HG03439 (cell line): ENCODE measurements around the gene STIM2.
"Not testable (repeated sequence)": the region's sequence is repeated elsewhere in the genome, so short reads cannot be mapped to it uniquely, and the experiment has no call there.

ENCODE experiments used
- ATAC-seq: cut with Tn5 transposase; IDR thresholded peaks from one replicate; pipeline ENCODE4 v1.9.1; 2021; ENCODE audit warnings: mild to moderate bottlenecking, moderate library complexity; ENCODE audit not compliant: unreplicated experiment

Gene STIM2

DNA sequence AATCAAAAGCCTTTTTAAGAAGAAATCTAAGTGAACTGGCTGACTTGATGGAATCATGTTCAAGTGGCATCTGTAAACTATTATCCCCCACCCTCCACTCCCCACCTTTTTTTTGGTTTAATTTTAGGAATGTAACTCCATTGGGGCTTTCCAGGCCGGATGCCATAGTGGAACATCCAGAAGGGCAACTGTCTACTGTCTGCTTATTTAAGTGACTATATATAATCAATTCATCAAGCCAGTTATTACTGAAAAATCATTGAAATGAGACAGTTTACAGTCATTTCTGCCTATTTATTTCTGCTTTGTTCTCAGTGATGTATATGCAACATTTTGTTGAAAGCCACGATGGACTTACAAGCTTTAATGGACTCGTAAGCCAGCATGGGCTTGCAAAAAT is 162.3 kb downstream of the STIM2 start:
- no peak for ATAC-seq

DNA sequence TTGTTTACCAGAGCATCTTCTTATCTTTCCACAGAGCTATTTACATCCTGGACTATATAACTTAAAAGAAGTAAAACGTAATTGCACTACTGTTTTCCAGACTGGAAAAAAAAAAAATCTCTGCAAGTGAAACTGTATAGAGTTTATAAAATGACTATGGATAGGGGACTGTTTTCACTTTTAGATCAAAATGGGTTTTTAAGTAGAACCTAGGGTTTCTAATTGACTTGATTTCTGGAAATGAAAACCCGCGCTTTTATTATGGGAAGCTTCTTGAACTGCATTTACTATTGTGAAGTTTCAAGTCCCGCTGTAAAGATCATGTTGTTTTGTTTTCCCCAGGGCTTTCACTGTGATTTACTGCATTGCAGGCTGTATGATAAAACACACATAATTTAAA is 162.7 kb downstream of the STIM2 start:
- no peak for ATAC-seq

DNA sequence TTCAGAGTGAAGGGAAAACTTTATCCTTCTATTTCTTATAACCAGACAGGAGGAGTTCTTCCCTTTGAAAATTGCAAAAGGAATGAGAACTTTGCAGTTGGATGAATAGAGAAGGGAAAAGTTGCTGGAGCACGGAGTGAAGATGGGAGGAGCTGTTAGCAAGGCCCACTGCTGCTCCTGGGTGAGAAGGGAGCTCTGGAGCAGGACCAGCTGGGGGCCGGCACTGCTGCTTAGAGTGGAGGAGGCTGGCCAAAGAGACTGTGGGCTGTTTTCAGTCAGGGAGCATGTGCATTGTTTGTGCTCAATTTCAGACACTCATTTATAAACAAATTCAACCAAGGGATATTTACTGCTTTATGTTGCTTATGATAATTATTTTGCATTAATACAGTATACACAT is 164.2 kb downstream of the STIM2 start:
- ATAC-seq: no peak

DNA sequence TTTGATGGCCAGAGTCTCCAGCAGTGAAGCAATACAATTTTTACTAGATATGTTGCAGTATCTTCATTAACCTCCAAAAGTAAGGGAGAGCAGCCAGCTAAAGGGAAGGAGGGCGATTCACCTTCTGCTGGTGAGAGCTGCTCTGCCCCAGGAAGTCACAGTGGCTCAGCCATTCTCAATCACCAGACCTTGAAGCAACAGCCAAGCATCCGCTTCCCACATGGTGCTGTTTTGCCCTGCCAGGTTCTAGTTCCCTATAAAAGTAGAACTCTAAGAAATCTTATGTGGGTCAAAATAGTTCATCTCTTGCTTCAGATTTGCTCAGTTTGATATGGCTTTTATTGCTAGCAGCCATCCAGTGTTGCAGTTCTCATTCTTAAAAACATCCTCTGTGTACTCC is 166.8 kb downstream of the STIM2 start:
- no peak for ATAC-seq

DNA sequence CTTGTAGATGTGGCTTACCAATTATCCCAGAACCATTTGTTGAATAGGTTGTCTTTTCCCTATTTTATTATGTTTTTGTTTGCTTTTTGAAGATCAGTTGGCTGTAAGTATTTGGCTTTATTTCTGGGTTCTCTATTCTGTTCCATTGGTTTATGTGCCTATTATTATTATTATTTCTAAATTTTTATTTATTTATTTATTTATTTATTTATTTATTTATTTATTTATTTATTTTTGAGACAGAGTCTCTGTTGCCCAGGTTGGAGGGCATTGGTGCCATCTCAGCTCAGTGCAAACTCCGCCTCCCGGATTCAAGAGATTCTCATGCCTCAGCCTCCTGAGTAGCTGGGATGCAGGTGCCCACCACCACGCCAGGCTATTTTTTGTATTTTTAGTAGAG is 174.5 kb downstream of the STIM2 start:
- not testable (repeated sequence) for ATAC-seq

DNA sequence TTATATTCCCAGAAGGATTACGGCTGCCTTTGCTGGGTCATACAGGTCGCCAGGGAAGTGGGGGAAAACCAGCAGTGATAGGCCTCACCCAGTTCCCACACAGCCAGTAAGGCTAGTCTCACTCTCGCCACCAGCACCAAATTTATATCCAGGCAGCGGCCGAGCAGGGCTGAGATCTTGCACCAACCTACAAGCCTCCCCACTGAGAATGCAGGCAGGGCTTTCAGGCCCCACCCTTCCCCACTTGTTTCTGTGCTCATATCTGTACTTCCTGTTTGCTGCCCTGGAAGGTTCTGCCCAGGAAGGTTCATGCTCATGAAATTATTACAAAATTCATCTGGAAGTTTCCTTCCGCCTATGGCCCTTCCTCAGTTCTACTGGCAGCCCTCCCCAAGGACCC is 179.7 kb downstream of the STIM2 start:
- no peak for ATAC-seq

DNA sequence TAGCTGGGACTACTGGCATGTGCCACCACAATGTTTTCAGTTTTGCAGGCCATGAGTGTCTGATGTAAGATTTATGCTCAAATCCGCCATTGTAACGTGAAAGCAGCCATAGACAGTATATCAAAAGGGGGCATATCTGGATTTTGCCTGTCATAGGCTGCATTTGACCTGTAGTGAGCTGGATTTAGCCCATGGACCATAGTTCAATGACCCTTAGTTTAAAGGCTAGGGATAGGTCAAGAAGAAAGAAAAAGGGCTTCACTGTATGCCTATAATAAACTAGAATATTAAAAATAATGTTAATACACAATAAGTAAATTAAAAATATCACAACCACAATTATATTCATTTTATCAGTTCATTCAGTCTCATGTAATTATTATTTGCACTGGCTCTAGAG is 181.8 kb downstream of the STIM2 start:
- ATAC-seq: no peak

DNA sequence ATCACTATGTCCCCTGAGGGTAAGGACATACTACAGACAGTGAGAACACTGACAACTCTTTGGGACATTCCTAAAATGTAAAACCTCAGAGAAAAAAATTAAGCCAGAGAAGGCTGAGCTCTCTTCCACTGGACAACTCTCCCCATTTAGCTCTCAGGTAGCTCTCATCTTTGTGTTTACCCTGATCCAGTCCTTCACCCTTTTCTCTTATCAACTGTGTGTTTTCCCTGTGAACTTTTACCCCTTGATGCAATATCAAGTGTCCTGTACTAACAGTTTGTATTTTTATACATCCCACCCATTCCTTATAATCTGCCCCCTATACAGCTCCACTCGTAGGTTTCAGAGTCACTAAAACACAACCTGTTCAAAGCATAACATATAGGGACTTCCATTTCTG is 182.6 kb downstream of the STIM2 start:
- no peak for ATAC-seq

DNA sequence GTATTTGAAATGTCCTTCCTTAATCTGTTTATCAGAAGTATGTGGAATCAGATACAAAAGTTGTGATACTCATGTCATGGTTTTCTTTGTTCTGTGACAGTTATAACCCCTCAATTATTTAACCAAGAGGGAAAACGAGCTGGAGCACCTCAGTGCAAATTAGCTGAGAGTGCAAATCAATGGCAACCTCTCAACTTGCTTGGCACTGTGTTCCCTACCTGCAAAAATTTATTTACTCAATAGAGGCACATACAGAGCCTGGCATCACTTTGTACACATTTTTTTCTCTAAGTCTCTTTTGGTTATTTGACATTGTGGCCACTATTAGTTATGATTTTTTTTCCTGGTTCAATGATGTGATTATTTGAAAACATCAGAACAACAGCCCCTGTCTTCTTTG is 186.2 kb downstream of the STIM2 start:
- ATAC-seq: no peak

DNA sequence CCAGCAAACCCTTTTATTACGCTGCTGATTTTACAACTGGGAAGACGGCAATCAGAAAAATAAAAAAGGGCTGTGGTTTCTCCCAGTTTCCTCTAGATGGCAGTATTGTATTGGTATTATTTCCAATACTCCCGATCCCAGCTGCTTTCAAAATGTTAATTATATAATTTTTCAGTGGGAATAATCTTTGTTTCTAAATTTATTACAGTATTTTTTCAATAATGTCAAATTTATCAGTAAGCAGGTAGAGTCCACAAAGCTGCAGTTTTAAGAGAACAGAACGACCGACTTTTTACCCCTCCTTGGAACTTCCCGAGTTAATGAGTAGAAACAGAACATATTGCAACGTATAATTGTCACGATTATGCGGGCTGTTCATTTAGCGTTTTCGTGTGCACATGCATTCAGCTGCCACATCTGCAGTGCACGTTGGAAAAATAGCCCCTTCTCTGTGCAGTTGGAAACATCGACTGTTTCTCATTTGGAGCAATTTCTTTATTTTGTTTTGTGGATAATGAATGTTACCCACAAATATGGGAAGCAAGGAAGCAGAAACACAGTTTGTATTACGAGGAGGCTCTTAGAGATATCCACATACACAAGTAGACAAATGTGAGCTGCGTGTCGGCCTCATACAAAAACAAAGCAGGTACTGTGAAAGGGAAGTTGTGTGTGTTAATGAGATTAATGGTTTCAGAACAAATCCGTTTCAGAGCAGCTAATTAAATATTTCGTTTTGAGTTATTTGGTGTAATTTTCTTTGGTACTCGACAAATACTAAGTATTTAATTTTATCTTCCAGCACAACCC is 188.0 kb downstream of the STIM2 start:
- no peak for ATAC-seq

DNA sequence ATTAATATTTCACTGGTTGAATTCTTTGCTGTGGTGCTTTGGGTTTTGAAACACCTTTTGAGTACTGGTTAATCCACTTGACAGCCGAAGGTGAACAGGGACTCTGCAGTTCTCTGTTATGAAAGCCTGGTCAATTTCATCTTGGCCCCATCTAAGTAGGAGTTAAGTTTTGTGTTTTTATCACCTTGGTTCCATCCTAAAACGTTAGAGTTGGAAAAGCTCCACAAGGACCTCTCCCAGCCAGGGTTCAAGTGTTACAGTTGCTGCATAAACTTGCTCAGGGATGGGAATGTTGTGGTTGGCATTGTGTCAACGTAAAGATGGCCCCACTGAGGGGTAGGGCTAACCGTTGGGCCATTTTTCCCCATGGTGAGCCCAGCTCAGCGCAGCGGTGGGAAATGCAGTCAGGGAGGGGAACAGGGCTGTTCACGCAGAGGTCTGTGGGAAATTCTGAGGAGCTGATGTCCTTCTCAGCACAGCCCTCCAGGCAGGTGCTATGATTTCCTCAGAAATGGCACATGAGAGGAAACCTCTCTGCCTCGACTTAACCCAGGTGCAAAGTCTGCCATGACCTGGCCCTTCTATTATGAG is 188.7 kb downstream of the STIM2 start:
- no peak for ATAC-seq

DNA sequence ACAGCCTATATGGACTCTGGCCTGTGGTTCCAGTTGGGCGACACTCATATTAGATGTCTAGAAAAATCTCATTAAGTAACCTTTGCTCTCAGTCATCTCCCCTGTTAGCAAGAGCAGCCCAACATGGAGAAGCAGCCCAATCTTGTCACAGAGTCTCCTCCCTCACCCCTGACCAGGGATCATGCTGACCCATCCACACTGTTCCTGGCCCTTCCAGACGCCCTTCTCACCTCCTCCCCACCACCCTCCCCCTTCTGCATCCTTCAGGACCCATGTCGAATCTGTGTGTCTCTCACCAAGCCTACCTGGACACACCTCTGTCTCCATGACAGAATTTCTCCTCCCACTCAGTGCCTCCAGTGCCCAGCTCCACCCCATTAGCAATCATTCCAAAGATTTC is 190.1 kb downstream of the STIM2 start:
- ATAC-seq: no peak

DNA sequence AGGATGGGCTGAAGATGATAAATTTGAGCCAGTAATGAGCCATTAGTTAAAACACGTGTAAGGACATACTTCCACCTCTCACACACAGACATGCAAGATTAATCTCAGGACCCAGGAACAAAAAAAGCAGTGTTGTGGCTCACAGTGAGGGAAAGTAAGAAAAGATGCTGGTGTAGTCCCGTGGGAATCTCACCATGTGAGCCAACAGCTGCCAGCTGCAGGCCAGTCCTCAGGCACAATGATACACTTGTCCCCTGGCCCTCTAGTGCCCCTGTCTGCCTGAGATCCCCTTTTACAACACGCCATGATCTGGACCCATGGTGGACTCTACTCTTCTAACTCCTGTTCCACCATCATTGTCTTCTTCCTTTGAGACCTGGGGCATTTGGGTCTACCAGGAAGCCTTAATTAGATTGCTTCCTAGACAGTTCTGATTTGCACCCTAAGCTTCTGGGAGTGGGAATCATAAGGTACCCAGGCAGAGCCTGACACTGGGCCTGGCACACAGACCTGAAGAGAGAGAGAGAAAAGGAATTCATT is 194.7 kb downstream of the STIM2 start:
- ATAC-seq: no peak

DNA sequence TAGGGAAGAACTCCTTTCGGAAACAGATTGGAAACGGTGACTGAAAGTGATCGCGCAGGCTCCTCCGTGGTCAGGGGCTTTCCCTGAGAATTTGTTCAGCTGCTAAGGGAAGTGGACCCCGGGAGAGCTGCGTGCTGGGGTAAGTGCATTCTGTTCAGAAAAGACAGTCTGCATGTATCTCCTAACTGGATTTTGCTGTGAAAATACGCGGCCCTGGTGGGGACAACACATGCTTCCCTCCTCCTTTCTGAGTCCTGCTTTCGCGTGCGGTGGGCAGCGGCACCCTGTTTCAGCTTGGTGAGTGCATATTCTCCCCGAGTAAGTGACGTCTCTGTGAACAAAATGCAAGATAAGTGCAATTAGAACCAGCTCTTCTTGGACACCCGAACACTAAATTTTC is 195.6 kb downstream of the STIM2 start:
- ATAC-seq: no peak

DNA sequence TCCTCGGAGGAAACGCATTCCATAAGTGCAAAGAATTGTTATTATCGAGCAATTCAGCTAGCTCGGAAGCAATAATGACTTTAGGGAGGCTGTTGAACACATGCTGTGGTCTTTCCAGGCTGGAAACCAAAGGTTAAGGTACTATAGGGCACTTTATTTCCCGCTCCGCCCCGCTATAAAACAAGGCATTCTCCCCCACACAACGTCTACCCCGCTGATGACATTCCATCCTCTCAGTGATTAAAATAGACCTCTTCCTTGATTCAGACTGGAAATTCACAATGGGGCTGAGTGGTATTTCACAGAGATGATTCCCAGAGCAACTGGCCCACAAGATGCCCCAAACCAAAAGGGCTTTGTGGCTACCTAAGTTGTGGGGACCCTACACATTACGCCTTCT is 196.4 kb downstream of the STIM2 start:
- ATAC-seq: no peak

DNA sequence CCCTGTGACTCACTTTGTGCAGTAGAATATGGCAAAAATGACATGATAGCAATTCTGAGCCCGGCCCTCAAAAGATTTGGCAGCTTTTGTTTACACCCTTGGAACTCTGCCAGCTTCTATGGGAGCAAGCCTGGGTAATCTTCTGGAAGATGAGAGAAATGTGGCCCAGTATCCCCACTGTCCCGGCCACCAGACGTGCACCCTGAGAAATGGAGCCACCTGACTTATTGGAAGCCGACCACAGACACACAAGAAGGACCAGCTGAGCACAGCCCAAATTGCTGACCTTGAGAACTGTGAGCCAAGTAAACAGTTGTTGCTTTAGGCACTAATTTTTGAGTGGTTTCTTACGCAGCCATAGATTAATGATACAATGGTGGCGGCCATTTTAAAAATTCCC is 197.0 kb downstream of the STIM2 start:
- no peak for ATAC-seq

DNA sequence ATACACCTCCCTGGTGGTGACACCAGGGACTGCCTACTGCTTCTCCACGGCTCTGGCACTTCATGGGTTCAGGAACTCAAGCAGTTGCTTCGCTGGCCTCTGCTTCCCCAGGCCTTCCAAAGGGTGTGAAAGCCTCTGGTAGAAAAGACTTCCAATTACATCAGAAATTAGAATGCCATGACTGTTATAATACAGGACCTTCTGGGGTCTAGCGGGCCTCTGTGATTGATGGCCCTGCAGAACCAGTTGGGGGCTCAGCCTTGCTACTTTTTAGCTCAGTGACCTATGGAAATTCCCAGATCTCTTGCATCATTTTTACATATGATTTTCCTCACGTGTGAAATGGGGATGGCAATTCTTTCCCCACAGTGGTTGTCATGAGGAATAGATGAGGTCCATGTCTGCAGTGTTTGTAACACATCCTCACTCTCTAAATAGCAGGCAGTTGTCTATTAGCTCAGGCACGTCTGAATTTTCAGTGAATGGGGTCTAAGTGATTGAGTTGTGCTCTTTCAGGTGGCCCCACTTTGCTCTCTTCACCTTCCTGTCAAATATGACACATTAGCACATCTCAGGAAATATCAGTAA is 198.3 kb downstream of the STIM2 start:
- no peak for ATAC-seq

DNA sequence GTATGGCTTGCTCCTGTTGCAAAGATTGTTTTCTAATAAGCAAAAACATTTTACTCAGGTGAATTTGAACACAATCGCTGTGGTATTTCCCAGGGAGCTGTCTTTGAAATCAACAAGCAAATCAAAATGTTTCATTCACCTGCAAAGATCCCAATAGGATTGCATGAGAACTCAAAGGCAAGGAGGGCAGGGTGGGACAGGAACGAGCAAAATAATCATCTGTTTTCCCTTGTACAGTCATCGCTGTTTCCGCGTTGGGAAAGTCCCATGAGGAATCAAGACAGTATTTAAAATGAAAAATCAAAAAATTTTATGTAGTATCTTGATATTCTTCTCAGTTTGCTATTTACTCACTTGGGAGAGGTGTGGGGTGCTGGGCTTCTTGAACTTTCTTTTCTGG is 198.8 kb downstream of the STIM2 start:
- no peak for ATAC-seq

DNA sequence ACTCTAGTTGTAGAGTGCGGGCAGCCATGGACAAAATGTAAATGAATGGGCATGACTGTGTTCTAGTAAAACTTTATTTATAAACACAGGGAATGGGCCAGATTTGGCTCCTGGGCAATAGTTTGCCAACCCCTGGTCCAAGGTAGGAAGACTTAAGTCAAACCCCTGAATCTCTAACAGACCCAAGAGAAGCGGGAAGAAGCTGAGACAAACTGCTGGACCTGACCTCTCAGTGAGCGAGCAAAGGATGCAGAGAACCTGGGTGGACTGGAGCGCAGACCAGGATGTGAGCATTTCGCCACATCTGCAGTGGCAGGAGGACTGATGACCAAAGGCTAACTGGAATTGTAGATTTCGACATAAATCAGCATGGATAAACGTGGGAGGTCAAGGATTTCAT is 201.6 kb downstream of the STIM2 start:
- no peak for ATAC-seq

DNA sequence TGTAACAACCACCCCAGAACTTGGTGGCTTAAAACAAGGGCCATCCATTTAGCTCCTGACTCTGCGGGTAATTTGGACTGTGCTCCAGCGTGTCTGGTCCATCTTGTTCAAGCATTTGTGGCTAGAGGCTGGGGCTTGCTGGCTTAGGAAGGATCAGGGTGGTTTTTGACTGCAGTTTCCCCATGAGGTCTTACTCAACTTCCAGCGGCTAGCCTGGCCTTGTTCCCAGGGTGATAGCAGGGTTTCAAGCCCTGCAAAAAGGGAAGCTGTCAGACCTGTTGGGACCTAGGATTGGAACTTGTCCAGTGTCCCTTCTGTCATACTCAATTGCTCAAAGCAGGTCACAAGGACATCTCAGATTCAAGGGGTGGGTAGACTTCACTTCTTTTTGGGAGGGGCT is 205.9 kb downstream of the STIM2 start:
- no peak for ATAC-seq

DNA sequence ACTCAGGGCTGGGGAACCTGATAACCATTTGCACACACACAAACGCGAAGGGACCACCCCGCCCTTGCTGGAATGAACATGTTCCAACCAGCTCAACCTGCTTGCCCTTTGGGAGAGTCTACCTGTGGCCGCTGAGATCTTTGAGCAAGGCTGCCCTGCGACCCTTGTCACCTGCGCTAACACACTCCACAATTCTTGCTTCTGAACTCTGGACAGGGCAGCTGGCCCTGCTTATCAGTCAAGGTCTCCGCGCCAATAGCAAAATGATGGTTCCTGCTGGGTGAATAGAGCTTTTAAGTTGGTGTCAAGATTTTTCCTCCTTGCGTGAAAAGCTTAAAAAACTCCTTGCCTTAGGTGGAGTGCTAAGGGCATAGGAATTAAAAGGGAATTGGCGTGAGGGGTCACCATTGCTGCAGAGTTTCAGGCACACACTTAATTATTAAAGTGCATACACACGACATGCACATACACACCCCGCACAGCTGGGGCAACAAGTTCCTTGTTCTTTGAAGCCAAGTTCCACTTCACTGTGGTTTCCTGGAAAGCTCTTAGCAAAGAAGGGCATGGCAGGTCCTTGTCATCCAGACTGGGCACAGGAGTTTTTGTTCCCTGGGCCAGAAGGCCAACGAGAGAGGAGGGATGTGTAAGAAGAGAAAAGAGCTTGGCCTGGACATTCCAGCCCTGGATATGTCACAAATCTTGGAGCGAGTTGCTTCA is 207.7 kb downstream of the STIM2 start:
- ATAC-seq: no peak
